Chondrocyte (in vitro differentiated cells): ENCODE measurements around the gene LGALS3. TPM values are rescaled to one million over a fixed set of nuclear protein-coding genes. Genes with fewer than 3 reads are reported as not detected.

Experiments used
- DNase-seq: peaks from one replicate; pipeline ENCODE4 v3.0.0; 2021; ENCODE audit warnings: mixed read lengths, low spot score
- H3K27ac Mint-ChIP-seq: one replicate; pipeline ENCODE4 v1.8.0; 2021; ENCODE audit warnings: mild to moderate bottlenecking, moderate library complexity, mixed read lengths; ENCODE audit not compliant: unreplicated experiment
- H3K27me3 Mint-ChIP-seq: 2 replicates; pipeline ENCODE4 v1.8.0; 2021; ENCODE audit warnings: low read depth, mixed read lengths
- H3K36me3 Mint-ChIP-seq: 2 replicates; pipeline ENCODE4 v1.8.0; 2021; ENCODE audit warnings: low read depth, mixed read lengths
- H3K4me1 Mint-ChIP-seq: 2 replicates; pipeline ENCODE4 v1.8.0; 2021; ENCODE audit warnings: low read depth, mild to moderate bottlenecking, mixed read lengths
- H3K4me3 Mint-ChIP-seq: one replicate; pipeline ENCODE4 v1.8.0; 2021; ENCODE audit warnings: mild to moderate bottlenecking, moderate library complexity, mixed read lengths; ENCODE audit not compliant: unreplicated experiment
- H3K9me3 Mint-ChIP-seq: 2 replicates; pipeline ENCODE4 v1.8.0; 2021; ENCODE audit warnings: low read depth, mixed read lengths
- total RNA-seq: library from RNA; stranded (reverse); gene quantifications from 3 replicates; pipeline ENCODE4 v1.2.1, GENCODE V29; 2021
- TF ChIP-seq, protein P1 (sequence below): fragments of 200-600 bp; sonication (generic); IDR thresholded peaks from 2 replicates; pipeline ENCODE4 v1.5.0; 2021; ENCODE audit warnings: antibody characterized with exemption, mild to moderate bottlenecking, moderate library complexity

Gene LGALS3
- total RNA-seq, 1 donor from 2014 or later: 53.5 TPM

DNA sequence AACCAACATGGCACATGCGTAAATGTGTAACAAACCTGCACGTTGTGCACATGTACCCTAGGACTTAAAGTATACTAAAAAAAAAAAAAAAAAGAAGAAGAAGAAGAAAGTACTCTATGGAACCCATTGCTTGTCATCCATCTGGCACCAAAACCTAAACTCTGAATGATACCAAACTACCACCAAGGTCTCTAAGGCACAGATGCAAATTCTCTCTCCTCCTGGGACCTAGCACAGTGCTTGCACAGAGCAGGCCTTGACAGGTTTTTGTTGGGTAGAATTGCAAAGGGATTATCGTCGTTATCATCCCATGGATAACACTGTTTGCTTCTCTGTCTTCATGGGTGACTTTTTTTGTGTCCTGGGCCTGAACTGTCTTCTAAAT is 13.2 kb upstream of the LGALS3 start:
- Mint-ChIP-seq H3K9me3 (no peaks in the 10 kb centered on the region), H3K4me1 (peaks cover 18% of the 10 kb centered on the region), H3K36me3 (no peaks in the 10 kb centered on the region), H3K27ac (no peak overlapping the region), H3K27me3 (no peaks in the 10 kb centered on the region), H3K4me3 (no peak overlapping the region)
- TF ChIP-seq, protein P1, sequence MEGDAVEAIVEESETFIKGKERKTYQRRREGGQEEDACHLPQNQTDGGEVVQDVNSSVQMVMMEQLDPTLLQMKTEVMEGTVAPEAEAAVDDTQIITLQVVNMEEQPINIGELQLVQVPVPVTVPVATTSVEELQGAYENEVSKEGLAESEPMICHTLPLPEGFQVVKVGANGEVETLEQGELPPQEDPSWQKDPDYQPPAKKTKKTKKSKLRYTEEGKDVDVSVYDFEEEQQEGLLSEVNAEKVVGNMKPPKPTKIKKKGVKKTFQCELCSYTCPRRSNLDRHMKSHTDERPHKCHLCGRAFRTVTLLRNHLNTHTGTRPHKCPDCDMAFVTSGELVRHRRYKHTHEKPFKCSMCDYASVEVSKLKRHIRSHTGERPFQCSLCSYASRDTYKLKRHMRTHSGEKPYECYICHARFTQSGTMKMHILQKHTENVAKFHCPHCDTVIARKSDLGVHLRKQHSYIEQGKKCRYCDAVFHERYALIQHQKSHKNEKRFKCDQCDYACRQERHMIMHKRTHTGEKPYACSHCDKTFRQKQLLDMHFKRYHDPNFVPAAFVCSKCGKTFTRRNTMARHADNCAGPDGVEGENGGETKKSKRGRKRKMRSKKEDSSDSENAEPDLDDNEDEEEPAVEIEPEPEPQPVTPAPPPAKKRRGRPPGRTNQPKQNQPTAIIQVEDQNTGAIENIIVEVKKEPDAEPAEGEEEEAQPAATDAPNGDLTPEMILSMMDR: no peak
- DNase-seq: no peak

DNA sequence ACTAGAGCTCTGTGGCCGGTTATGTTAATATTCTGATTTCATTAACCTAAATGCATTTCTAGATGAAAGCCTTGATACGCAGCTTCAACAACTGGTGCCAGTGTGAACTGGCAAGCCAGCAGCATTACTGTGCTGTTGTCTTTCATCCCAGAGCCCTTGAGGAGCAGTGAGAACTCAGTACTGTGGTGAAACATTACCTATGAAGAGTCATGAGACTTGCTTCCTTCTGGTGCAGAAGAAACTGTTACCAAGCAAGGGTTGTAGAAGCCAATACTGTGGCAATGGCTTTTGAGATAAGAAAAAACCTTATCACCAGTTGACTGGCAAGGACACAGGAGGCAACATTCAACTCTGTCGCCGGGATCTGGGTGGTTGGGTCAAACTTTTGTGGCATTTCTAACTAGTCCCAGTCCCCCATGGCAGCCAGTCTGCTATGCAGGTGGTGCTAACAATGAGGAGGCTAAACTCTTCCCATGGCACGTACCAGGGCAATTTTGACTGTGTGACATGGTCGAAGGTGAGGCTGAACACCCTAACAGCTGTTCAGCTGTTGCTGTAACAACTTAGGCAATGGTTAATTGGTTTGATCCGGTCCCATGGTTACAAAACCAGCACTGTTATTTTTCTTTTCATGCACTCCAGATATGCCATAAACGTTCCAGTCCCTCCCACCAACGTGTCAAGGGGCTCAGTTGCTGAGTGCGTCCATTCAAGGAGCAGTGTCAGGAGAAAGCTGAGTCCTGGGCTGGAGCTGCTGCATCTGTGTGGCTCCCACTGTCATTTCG is 12.6 kb upstream of the LGALS3 start:
- Mint-ChIP-seq H3K9me3 (no peaks in the 10 kb centered on the region), H3K36me3 (no peaks in the 10 kb centered on the region), H3K27ac (no peak overlapping the region), H3K27me3 (no peaks in the 10 kb centered on the region), H3K4me3 (no peak overlapping the region), H3K4me1 (peaks cover 18% of the 10 kb centered on the region)
- TF ChIP-seq, protein P1: no peak
- no peak for DNase-seq

DNA sequence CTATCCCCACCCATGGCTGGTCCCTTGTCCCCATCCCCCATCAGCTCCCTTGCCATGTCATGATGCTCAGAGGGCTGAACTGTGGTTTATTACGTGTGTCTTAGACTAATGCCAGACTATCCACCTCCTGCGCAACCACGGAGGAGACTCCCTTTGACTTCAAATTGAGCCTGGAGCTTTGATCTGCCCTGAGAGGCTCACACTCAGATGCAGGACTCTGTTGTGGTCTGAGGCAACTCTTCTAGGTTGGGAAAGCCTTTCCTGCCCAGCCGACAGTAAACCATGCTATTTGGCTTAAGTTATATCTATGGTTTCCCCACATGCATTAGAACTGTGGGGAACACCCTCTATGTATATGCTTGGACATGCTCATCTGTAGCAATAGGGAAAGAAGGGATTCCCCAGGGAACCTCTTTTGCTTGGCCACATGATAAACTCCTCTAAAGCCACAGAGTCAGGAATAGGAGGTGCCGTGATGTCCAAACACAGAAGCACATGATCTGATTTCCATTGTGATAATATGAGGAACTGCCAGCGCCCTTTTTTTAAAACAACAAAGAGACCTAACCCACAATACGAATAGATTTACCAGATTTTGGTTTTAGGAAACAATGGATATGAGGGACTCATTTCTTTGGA is 11.1 kb upstream of the LGALS3 start:
- no peak overlapping the region for H3K4me3 Mint-ChIP-seq
- no peak overlapping the region for H3K27ac Mint-ChIP-seq
- no peak for DNase-seq
- H3K9me3 Mint-ChIP-seq: no peaks in the 10 kb centered on the region
- no peaks in the 10 kb centered on the region for H3K27me3 Mint-ChIP-seq
- TF ChIP-seq, protein P1: no peak
- peaks cover 27% of the 10 kb centered on the region for H3K4me1 Mint-ChIP-seq
- no peaks in the 10 kb centered on the region for H3K36me3 Mint-ChIP-seq

DNA sequence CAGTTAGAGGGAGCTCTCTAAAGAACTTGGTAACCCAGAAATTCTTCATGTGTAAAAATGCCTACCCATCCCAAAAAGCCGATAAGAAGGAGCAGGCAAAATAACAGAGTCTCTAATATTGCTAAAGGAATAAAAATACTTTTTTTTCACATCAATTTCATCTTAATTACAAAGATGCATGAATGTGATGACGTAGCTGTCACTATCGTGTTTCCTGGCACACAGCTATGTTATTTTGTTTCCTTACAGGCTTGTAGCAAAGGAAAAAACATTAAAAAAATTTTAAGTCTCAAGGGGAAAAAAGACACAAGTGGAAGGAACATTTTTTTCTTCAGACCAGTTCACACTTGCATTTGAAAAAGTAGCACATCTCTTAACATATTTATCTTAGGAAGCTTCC is 10.3 kb upstream of the LGALS3 start:
- Mint-ChIP-seq H3K9me3 (no peaks in the 10 kb centered on the region), H3K4me1 (peaks cover 35% of the 10 kb centered on the region), H3K27me3 (no peaks in the 10 kb centered on the region), H3K36me3 (no peaks in the 10 kb centered on the region), H3K4me3 (no peak overlapping the region), H3K27ac (no peak overlapping the region)
- no peak for DNase-seq
- TF ChIP-seq, protein P1: no peak

DNA sequence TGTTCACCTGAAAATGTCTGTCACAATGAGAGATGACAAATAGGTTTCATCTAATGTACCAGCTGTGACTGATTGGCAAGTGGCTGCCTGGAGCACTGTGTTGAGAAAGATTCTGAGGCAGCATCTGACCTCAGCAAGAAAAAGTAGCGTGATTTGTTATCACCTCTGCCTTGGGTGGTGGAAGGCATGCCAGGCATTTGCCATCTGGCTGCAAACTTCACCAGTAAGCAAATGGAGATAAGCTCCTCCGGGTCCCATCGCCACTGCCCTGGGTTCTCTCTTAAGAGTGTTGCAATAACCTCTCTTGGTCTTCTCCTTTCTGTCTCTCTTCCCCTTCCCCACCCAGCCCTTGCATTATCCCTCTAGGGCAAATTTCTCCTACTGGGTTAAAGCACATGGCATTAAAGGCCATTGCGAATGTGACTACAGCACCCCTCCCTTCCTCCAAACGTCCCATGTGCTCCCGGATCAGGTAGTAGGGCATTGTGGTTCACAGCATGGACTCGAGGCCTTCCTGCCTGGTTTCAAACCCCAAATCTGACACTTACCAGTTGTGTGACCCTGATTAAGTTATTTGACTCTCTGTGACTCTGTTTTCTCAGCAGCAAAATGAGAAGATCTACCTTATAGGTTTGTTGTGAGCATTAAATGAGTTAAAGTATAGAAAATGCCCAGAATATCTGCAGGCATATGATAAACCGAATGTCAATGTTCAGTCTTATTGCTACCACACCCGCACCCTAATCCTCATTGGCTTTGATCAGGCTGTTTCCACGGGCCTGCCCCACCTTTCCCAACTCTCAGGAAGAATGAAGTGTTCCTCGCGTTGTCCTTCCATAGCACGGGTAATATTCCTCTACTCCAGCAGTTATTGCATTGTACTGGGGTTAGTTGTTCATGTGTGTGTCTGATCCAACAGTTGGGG is 8.2 kb upstream of the LGALS3 start:
- TF ChIP-seq, protein P1: no peak
- H3K36me3 Mint-ChIP-seq: no peaks in the 10 kb centered on the region
- DNase-seq: no peak
- H3K4me3 Mint-ChIP-seq: no peak overlapping the region
- no peaks in the 10 kb centered on the region for H3K27me3 Mint-ChIP-seq
- peaks cover 44% of the 10 kb centered on the region for H3K4me1 Mint-ChIP-seq
- no peaks in the 10 kb centered on the region for H3K9me3 Mint-ChIP-seq
- H3K27ac Mint-ChIP-seq: no peak overlapping the region
